ENCODE results near the gene ADPRS.
A peak's percentile ranks its signal among the peaks of the same experiment; 100 is the strongest.

The ADPRS gene, protein sequence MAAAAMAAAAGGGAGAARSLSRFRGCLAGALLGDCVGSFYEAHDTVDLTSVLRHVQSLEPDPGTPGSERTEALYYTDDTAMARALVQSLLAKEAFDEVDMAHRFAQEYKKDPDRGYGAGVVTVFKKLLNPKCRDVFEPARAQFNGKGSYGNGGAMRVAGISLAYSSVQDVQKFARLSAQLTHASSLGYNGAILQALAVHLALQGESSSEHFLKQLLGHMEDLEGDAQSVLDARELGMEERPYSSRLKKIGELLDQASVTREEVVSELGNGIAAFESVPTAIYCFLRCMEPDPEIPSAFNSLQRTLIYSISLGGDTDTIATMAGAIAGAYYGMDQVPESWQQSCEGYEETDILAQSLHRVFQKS

DNA sequence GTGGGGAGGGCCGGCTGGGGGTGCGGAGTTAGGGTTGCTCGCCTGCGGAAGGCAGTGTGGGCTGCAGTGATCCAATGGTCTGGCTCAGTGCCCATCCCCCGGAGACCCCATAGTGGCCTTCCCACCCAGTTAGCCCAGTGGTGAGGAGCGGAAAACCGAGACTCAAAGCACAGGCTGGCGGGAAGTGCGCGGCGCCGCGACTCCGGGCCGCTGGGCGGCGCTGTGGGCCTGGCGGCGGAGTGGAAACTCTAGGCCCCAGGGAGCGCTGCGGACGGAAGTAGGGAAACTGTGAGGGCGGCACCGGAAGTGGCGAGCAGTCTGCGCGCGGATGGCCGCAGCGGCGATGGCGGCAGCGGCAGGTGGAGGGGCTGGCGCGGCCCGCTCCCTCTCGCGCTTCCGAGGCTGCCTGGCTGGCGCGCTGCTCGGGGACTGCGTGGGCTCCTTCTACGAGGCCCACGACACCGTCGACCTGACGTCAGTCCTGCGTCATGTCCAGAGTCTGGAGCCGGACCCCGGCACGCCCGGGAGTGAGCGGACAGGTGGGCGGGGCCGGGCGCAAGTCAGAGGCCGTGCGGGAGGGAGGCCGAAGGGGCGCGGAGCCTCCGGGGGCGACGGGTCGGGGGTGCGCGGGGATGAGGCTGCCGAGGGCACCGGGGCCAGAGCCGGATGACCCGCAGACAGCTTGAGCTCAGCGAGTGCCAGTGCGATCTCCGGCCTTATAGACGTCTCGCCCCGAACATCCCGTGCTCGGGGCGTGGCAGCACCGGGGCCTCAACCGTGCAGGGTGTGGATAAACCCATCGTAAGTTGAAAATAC, at the start of gene ADPRS:
TSS of gene ADPRS (plus strand) at position 316 of the 816 bp plus-strand sequence. CDS start at position 329, 13 bp downstream.
- peak within 1 kb of the TSS; percentile 94 for H3K4me3 ChIP-seq (ENCODE audit: low read depth, low read length)
- peak; percentile 69 for DNase-seq (ENCODE audit: low read depth)

DNA sequence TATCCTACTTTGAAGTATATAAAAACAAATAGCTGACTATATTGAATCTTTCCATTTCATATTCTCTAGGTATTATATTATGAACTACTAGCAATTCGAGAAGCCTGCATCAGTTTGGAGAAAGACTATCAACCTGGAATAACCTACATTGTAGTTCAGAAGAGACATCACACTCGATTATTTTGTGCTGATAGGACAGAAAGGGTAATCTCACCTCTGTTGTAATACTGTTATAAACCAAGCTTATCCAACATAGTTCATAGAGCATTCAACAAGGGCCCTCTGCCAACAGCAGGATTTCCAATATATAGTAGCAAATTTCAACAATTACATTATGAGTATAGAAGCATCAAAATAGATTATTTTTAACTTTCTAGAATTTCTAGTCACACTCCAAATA, 48.5 kb upstream of the ADPRS start:
- no peak for DNase-seq (ENCODE audit: low read depth)
- H3K4me3 ChIP-seq (ENCODE audit: low read depth, low read length), result no peak overlapping the region

DNA sequence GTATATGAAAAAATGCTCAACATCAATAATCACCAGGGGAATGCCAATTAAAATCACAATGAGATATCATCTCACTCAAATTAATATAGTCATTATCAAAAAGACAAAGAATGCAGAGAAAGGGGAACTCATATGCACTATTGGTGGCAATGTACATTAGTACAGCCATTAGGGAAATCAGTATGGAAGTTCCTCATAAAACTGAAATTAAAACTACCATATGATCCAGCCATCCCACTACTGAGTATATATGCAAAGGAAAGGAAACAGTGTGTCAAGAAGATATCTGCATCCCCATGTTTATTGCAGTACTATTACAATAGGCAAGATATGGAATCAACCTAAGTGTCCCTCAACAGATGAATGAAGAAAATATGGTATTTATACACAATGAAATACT, 36.9 kb upstream of the ADPRS start:
- no peak overlapping the region for H3K4me3 ChIP-seq (ENCODE audit: low read depth, low read length)
- no peak for DNase-seq (ENCODE audit: low read depth)

DNA sequence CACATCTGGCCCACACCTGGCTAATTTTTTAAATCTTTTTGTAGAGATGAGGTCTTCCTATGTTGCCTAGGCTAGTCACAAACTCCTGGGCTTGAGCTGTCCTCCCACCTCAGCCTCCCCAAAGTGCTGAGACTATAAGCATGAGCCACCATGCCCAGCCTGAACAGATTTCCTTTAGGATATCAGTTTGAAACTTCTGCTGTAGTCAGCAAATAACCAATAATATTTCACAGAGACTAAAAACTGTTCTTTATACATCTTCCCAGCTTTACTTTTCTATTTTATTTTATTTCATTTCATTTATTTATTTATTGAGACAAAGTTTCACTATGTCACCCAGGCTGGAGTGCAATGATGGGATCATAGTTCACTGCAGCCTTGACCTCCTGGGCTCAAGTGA, 34.7 kb upstream of the ADPRS start:
- H3K4me3 ChIP-seq (ENCODE audit: low read depth, low read length), result no peak overlapping the region

DNA sequence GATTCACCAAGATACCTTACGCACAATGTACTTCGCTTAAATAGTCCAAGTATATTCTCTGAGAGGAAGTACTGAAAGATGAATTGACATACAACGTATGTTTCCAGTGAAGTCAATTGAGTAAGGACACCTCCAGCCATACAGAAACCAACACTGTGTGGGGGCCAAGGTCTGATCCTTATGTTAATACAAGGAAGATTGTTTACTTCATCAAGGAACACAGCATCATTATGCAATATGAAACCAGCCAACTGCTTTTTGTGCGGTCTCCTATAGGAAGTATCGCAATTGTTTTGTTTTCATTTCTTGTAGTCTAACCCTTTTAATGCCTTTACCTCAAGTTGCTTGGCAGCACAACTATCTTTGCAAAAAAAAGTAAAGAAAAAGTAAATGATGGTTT, 33.0 kb upstream of the ADPRS start:
- H3K4me3 ChIP-seq (ENCODE audit: low read depth, low read length), result no peak overlapping the region
- no peak for DNase-seq (ENCODE audit: low read depth)

More for the DNA sequence above, 34.7 kb upstream of the ADPRS start:
- no peak for DNase-seq (ENCODE audit: low read depth)

DNA sequence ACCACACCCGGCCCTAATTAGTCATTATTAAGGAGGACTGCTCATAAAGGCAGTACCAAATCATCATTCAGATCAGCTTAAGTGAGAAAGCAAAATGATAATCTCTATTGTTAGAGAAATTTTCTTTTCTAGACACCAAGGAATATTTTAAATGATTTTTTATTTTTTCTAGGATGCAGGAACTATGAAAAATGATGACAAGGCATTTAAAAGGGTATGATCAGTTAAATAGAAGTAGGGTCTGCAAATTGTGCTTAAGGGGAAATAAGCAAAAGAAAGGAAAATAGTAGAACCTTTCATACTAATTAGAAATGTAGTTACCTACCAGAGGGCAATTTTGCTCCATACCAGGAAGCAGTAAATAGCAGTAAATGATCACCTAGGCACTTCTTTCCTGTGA, 26.4 kb upstream of the ADPRS start:
- DNase-seq (ENCODE audit: low read depth), result no peak

DNA sequence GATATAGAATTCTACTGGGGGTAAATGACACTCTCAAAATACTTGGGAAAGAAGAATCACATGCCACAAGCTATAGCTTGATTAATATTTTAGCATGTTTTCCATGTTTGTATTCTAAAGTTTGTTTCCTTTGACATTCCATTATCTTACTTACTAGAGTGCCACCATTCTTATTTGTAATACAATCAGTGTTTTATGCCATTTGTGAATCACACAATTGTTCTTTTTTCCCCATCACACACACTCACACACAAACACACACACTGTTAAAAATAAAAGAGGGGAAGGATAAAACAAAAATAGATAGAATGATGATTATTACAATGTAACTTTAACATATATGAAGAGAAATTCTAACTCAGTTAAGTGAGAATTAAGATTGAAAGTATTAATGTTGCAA, 20.8 kb upstream of the ADPRS start:
- DNase-seq (ENCODE audit: low read depth), result no peak
- H3K4me3 ChIP-seq (ENCODE audit: low read depth, low read length), result no peak overlapping the region

More for the DNA sequence above, 26.4 kb upstream of the ADPRS start:
- no peak overlapping the region for H3K4me3 ChIP-seq (ENCODE audit: low read depth, low read length)

DNA sequence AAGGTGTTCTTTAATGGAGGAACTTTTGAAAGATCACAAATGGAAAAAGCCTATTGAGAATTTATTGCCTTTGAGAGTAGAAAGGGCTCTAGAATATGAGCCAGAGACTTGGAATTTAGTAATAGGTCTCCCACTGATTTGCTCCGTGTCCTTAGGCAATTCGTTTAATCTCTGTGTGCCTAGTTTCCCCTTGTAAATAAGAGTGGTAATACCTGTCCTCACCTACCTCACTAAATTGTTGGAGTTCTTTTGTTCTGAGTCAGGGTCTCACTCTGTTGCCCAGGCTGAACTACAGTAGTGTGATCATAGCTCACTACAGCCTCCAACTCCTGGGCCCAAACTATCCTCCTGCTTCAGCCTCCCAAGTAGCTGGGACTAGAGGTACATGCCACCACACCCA, 19.8 kb upstream of the ADPRS start:
- no peak for DNase-seq (ENCODE audit: low read depth)
- no peak overlapping the region for H3K4me3 ChIP-seq (ENCODE audit: low read depth, low read length)

DNA sequence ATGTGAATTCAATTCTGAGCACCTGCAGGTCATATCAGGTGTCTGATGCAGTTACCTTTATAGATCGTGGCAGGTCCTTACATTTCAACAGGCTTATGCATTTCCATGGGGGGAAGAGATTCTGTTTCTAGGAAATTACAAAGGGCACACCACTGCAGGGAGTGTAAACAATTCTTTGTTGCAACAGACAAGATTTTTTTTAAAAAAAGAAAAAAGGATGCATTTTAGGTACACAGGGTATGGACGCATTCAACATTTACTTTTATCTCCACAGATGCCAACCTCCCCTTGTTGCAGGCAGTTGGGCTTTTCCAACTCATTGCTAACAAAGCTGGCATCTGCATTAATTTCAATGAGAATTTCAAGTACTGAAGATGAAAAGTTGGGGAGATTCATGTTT, 18.3 kb upstream of the ADPRS start:
- no peak for DNase-seq (ENCODE audit: low read depth)
- H3K4me3 ChIP-seq (ENCODE audit: low read depth, low read length), result no peak overlapping the region

DNA sequence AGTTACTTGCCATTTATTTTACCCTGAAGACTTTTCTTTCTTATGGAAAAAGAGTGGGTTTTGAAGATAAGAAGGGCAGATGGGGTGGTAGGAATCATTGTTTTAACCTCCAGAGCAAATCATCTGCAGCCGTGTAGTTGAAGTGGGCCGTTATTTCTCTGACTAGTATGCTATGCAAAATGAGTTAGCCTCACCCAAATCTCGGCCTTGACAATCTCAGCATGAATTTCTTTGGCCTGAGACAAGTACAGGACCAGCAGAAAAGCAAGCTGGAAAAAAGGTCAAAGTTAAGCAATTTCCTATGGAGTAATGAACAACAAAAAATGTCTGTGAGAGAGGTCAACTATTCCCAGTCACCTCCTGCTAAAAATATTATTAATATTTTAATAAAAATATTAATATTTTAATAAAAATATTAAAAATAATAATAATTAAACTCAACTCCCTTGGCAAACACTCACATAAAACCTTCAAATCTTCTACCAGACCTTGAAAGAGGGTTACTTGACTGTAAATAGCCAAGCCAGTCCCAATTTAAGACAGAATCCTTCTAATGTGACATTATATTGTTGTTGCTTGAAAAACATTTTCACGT, 11.6 kb upstream of the ADPRS start:
- H3K4me3 ChIP-seq (ENCODE audit: low read depth, low read length), result no peak overlapping the region
- no peak for DNase-seq (ENCODE audit: low read depth)

DNA sequence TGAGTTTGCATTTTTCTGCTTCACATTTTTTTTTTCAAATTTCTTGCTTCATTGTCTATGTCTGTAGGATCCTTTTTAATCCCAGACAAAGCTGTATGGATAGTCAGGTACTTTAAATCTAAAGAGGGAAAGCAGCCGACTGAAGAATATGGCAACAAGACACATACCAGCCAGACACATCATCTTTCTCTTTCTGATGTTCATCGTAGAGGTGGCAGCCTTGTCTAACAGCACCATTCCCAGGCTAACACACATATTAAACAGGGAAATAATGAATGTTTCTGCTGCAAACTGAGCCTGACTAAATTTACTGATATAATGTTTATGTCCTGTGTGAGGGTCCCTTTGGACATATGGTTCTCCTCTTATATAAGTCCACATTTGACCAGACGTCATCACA, 8.5 kb upstream of the ADPRS start:
- no peak for DNase-seq (ENCODE audit: low read depth)

DNA sequence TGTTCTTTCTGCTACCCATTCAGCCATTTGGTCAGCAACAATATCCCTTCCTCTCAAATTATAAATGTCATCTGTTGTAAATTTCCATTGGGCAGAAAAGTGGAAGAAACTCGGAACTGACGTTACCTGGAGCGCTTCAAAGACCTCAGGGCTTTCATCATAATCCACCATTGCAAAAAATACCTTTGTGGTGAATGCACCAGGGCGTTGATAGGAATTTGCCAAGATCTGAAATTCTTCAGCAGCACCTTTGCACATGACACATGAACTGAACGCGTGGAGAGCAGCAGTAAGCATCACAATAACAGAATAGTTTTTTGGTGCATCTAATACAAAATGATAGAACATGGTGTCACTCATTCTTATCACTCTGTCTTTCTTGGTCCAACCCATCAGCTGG, 7.9 kb upstream of the ADPRS start:
- DNase-seq (ENCODE audit: low read depth), result no peak
- no peak overlapping the region for H3K4me3 ChIP-seq (ENCODE audit: low read depth, low read length)

More for the DNA sequence above, 8.5 kb upstream of the ADPRS start:
- no peak overlapping the region for H3K4me3 ChIP-seq (ENCODE audit: low read depth, low read length)

DNA sequence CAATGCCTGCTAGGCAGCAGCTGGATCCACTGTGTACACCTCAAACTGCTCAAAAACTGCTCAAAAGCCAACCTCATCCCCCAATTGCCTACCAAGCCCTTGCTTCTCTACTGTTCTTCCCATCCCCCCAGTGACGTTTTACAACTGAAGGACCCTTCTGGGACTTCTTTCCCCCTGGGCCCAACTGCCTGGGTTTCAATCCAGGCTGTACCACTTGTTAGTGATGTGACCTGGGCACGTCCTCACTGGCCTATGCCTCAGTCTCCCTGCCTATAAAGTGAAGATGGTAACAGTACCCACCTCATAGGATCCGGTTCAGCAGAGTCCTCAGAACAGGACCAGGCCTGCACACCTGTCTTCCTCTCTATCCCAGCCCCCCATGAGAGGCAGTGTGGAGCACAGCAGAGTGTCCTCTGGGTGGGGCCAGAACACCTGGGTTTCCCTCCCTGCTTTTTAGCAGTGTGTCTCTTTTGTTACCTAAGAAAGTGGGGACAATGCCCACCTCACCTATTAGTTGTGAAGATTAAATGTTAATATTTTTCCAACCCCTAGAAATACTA, 6.7 kb upstream of the ADPRS start:
- H3K4me3 ChIP-seq (ENCODE audit: low read depth, low read length), result no peak overlapping the region
- no peak for DNase-seq (ENCODE audit: low read depth)

DNA sequence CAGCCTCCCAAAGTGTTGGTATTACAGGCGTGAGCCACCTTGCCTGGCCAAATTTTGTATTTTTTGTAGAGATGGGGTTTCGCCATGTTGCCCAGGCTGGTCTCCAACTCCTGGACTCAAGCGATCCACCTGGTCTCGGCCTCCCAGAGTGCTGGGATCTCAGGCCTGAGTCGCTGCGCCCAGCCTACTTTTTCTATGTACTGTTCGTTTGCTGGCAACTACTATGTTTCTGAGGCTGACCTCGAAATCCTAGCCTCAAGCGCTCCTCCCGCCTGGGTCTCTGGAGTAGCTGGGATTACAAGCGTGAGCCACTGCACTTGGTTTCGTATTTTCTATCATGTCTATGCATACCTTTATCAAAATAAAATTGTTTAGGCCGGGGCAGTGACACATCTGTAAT, 5.5 kb upstream of the ADPRS start:
- DNase-seq (ENCODE audit: low read depth), result no peak
- no peak overlapping the region for H3K4me3 ChIP-seq (ENCODE audit: low read depth, low read length)

DNA sequence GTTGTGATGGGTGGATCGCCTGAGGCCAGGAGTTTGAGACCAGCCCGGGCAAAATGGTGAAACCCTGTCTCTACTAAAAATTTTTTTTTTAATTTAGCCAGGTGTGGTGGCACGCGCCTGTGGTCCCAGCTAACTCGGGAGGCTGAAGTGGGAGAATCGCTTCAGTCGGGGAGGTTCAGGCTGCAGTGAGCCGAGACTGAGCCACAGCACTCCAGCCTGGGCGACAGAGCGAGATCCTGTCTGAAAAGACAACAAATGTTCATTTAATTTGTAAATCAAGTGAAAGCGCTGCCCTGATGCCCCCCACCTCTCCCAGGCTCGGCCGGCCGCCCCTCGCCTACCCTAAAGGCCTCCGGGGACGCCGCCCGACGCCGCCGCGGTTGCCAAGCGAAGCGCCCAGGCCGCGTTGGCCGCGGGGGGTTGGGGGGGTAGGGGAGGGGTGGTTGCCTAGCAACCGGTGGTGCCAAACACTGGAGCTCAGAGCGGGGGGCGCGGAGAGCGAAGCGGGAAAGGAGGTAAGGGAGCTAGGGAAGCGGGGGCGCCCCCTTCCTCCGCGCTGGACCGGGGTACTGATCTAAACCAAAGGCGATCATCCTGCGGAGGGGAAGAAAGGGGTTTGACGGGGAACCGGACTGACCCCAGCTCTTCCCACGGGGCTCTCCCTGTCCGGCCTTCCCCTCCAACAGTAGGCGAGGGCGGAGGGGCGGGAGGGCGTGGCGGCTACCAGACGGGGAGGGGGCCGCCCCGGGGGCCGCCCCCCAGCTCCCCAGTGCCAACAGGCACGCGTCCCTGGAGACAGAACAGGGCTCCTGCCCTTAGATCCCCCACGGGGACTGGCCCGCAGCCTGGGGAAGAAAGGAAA, 4.8 kb upstream of the ADPRS start, which contains the start of gene TEKT2:
TSS of gene TEKT2 (plus strand) at position 460 of the 862 bp plus-strand sequence. CDS start 828 bp downstream, outside the sequence.
- H3K4me3 ChIP-seq (ENCODE audit: low read depth, low read length), result peak within 1 kb of the TSS; percentile 51
- no peak for DNase-seq (ENCODE audit: low read depth)

DNA sequence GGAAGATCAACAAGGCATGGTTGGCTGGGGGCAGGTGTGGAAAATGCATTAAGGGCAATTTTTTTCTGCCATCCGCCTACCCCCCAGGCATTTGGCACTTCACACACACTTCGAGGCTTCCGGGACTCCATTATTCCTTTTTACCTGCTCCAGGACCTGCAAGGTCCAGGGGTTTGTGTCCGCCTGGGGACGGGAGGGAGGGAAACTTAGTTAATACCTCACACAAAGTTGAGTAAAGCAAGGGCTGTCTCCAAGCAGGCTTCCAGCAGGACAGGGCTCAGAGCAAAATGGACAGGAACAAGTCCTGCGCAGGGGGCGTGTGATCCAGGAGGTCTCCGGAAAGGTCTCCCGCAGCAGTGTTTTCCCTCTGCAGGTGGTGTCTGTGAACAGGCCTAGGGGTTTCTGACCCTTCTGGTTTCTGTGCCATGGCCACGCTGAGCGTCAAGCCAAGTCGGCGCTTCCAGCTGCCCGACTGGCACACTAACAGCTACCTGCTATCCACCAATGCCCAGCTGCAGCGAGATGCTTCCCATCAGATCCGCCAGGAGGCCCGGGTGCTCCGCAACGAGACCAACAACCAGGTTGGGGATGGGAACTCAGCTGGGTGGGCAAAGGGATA, 4.1 kb upstream of the ADPRS start:
- peak overlapping the region; percentile 51 for H3K4me3 ChIP-seq (ENCODE audit: low read depth, low read length)
- no peak for DNase-seq (ENCODE audit: low read depth)

DNA sequence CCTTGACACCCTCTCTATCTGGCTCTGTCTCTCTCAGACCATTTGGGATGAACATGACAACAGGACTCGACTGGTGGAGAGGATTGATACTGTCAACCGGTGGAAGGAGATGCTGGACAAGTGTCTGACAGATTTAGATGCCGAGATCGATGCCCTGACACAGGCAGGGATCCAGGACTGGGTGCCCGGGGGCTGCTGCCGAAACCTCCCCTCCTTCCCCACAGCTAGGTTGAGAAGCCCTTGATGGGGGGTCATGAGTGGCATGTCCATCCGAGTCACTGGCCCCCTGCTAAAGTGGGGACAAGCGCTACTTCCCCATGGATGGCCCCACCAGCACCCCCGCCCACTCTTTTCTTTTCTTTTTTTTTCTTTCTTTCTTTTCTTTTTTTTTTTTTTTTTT, 3.6 kb upstream of the ADPRS start:
- H3K4me3 ChIP-seq (ENCODE audit: low read depth, low read length), result no peak overlapping the region
- no peak for DNase-seq (ENCODE audit: low read depth)

DNA sequence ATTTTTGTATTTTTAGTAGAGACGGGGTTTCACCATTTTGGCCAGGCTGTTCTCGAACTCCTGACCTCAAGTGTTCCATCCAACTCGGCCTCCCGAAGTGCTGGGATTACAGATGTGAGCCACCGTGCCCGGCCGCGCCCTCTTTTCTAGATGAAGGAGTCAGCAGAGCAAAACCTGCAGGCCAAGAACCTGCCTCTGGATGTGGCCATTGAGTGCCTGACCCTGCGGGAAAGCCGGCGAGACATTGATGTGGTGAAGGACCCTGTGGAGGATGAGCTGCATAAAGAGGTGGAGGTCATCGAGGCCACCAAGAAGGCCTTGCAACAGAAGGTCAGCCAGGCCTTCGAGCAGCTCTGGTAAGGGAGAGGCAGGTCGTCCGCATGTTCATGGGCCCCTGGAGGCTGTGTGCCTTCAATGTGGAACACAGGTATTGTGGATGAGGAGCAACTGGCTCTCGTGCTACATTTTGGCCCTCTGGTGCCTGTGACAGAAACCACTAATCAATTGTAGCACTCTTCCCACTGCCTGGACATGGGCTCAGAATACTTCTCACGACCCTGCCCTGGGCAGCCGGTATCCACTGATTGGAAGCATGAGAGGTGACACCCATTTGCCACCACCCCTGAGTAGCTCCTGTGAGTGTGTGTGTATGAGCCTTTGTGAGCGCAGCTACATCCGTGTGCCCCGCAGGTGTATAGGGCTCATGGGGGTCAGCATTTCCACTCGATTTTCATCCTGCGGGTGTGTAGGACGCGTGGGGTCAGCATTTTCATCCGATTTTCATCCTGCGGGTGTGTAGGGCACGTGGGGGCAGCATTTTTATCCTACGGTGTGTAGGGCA, 2.8 kb upstream of the ADPRS start:
- no peak overlapping the region for H3K4me3 ChIP-seq (ENCODE audit: low read depth, low read length)

More for the DNA sequence above, 2.8 kb upstream of the ADPRS start:
- DNase-seq (ENCODE audit: low read depth), result no peak

All from skeletal muscle cell (primary cell).